ENCODE results near the gene IL17RE.
A peak's percentile ranks its signal among the peaks of the same experiment; 100 is the strongest.

Gene IL17RE

DNA sequence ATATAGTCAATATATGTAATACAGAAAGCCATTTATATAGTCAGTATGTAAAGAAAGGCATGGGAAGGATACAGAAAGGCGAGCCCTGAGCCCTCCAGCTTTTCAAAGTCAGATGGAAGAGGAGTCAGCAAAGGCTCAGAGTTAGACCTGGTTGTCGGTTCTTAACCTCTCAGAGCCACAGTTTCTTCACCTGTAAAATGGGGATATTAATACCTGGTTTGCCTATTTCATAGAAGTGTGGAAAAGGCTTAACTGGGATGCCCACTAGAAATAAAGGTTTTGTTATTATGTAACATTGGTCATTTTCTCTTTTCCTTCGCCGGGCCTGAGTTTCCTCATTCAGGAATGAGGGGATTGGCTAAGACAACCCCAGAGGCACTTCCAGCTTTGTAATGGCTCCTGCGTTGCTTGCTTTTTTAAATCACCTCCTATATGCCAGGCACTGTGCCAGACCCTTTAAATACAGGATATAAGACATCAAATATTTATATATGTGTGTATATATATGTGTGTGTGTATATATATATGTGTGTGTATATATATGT is 33.4 kb downstream of the IL17RE start (continued):
- TF ChIP-seq, protein P1, sequence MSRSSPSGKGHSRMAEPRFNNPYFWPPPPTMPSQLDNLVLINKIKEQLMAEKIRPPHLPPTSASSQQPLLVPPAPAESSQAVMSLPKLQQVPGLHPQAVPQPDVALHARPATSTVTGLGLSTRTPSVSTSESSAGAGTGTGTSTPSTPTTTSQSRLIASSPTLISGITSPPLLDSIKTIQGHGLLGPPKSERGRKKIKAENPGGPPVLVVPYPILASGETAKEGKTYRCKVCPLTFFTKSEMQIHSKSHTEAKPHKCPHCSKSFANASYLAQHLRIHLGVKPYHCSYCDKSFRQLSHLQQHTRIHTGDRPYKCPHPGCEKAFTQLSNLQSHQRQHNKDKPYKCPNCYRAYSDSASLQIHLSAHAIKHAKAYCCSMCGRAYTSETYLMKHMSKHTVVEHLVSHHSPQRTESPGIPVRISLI (tag by site-specific recombination; IDR thresholded peaks at IDR 0.05) = no peak
- no peak for TF ChIP-seq GFI1B (tag by site-specific recombination; IDR thresholded peaks at IDR 0.05)

- Histone ChIP-seq H3K27ac (ENCODE audit: extremely low read depth, low read depth, low read length) (no peak overlapping the region), H3K36me3 (ENCODE audit: control insufficient read depth in 2 of 2, insufficient read depth in 1 of 2, low read length in 2 of 2) (peaks cover 6 to 46% of the 10 kb centered on the region in 2 experiments; a peak in 2 of 3 replicates), H3K9me3 (ENCODE audit: control insufficient read depth, insufficient read depth, low read depth, low read length) (no peaks in the 10 kb centered on the region), H3K4me1 (ENCODE audit: control insufficient read depth, insufficient read depth, low read length) (0 out of 2 replicates have a peak, but pooled peaks cover 2% of the 10 kb centered on the region), H3K4me3 (ENCODE audit: low read depth, low read length) (no peak overlapping the region)
- CTCF ChIA-PET = no interaction called here
- POLR2A ChIA-PET = interaction anchor here (1.9 kb wide), 1 partner anchor 9 kb away, joined by 6 read pairs; no protein-coding TSS in a partner anchor
- TF ChIP-seq ZEB2 (tag by site-specific recombination; IDR thresholded peaks at IDR 0.05) (no peak), CTCF (tag by site-specific recombination; IDR thresholded peaks at IDR 0.05) (no peak), SETDB1 (IDR thresholded peaks at IDR 0.05; ENCODE audit: insufficient read length, low read length) (no peak), KLF1 (tag by site-specific recombination; IDR thresholded peaks at IDR 0.05) (0 out of 2 replicates have a peak, but pooled peaks have one; percentile 38), ZNF302 (tag by site-specific recombination; IDR thresholded peaks at IDR 0.05; ENCODE audit: low read depth) (no peak), ZXDB (tag by site-specific recombination; IDR thresholded peaks at IDR 0.05) (peak; percentile 58), ZNF324 (tag by site-specific recombination; IDR thresholded peaks at IDR 0.05) (no peak), ZNF660 (tag by site-specific recombination; IDR thresholded peaks at IDR 0.05) (no peak)
- TF ChIP-seq, protein P2, sequence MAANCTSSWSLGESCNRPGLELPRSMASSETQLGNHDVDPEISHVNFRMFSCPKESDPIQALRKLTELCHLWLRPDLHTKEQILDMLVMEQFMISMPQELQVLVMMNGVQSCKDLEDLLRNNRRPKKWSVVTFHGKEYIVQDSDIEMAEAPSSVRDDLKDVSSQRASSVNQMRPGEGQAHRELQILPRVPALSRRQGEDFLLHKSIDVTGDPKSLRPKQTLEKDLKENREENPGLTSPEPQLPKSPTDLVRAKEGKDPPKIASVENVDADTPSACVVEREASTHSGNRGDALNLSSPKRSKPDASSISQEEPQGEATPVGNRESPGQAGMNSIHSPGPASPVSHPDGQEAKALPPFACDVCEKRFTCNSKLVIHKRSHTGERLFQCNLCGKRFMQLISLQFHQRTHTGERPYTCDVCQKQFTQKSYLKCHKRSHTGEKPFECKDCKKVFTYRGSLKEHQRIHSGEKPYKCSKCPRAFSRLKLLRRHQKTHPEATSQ (tag by site-specific recombination; IDR thresholded peaks at IDR 0.05) = no peak
- TF ChIP-seq, protein P3, sequence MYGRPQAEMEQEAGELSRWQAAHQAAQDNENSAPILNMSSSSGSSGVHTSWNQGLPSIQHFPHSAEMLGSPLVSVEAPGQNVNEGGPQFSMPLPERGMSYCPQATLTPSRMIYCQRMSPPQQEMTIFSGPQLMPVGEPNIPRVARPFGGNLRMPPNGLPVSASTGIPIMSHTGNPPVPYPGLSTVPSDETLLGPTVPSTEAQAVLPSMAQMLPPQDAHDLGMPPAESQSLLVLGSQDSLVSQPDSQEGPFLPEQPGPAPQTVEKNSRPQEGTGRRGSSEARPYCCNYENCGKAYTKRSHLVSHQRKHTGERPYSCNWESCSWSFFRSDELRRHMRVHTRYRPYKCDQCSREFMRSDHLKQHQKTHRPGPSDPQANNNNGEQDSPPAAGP (tag by site-specific recombination; IDR thresholded peaks at IDR 0.05) = no peak
These were observed 35.0 kb downstream of the IL17RE start for GRCh38 chr3:9937486-9938238.

DNA sequence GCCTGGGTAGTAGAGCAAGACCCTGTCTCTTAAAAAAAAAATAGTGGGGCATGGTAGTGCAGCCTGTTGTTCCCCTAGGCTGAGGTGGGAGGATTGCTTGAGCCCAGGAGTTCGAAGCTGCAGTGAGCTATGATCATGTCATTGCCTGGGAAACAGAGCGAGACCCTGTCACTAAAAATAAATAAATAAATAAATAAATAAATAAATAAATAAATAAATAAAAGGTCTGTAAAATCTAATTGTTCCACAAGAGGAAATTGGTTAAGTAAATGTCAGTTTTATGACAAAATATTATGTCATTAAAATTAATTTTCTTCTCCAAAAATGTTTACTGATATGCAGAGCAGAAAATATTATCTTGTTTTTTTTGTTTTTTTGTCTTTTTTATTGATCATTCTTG is 36.3 kb downstream of the IL17RE start:
- Histone ChIP-seq H3K4me3 (ENCODE audit: low read depth, low read length) (no peak overlapping the region), H3K36me3 (ENCODE audit: control insufficient read depth in 2 of 2, insufficient read depth in 1 of 2, low read length in 2 of 2) (peaks cover 6 to 59% of the 10 kb centered on the region in 2 experiments; a peak in 2 of 3 replicates), H3K27ac (ENCODE audit: extremely low read depth, low read depth, low read length) (no peak overlapping the region), H3K4me1 (ENCODE audit: control insufficient read depth, insufficient read depth, low read length) (0 out of 2 replicates have a peak, but pooled peaks cover 2% of the 10 kb centered on the region), H3K9me3 (ENCODE audit: control insufficient read depth, insufficient read depth, low read depth, low read length) (no peaks in the 10 kb centered on the region)
- POLR2A ChIA-PET = interaction anchor here (1.9 kb wide), 1 partner anchor 8 kb away, joined by 6 read pairs; no protein-coding TSS in a partner anchor
- CTCF ChIA-PET = interaction anchor here (0.6 kb wide), 1 partner anchor 48 kb away, joined by 3 read pairs; no protein-coding TSS in a partner anchor
- TF ChIP-seq ZNF48 (tag by site-specific recombination; IDR thresholded peaks at IDR 0.05) (no peak), ZNF239 (tag by site-specific recombination; IDR thresholded peaks at IDR 0.05) (no peak), ZNF791 (tag by site-specific recombination; IDR thresholded peaks at IDR 0.05) (peak; percentile 82), ZBTB48 (tag by site-specific recombination; IDR thresholded peaks at IDR 0.05) (no peak), ZNF223 (tag by site-specific recombination; IDR thresholded peaks at IDR 0.05) (0 out of 2 replicates have a peak, but pooled peaks have one; percentile 49), ZNF747 (tag by site-specific recombination; IDR thresholded peaks at IDR 0.05) (no peak), ZFP37 (tag by site-specific recombination; IDR thresholded peaks at IDR 0.05) (peak; percentile 87; the same call in 1 of the 2 replicates), ZNF510 (tag by site-specific recombination; IDR thresholded peaks at IDR 0.05; ENCODE audit: insufficient replicate concordance) (peak; percentile 92), KLF10 (tag by site-specific recombination; IDR thresholded peaks at IDR 0.05) (no peak), ZNF266 (tag by site-specific recombination; IDR thresholded peaks at IDR 0.05; ENCODE audit: low read depth) (peak; percentile 89), ZNF19 (tag by site-specific recombination; IDR thresholded peaks at IDR 0.05; ENCODE audit: low read depth) (peak; percentile 80; the same call in 1 of the 2 replicates), ZNF555 (tag by site-specific recombination; conservative IDR thresholded peaks at IDR 0.05) (peak; percentile 99; the same call in 1 of the 2 replicates), ZNF558 (tag by site-specific recombination; IDR thresholded peaks at IDR 0.05) (peak; percentile 81)
- TF ChIP-seq, protein P4, sequence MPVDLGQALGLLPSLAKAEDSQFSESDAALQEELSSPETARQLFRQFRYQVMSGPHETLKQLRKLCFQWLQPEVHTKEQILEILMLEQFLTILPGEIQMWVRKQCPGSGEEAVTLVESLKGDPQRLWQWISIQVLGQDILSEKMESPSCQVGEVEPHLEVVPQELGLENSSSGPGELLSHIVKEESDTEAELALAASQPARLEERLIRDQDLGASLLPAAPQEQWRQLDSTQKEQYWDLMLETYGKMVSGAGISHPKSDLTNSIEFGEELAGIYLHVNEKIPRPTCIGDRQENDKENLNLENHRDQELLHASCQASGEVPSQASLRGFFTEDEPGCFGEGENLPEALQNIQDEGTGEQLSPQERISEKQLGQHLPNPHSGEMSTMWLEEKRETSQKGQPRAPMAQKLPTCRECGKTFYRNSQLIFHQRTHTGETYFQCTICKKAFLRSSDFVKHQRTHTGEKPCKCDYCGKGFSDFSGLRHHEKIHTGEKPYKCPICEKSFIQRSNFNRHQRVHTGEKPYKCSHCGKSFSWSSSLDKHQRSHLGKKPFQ (tag by site-specific recombination; IDR thresholded peaks at IDR 0.05) = peak; percentile 48; the same call in 1 of the 2 replicates
